ENCODE measurements around the gene UNC45A.

- TF ChIP-seq CTCF (IDR thresholded peaks at IDR 0.05): no peak
- TF ChIP-seq POLR2A (IDR thresholded peaks at IDR 0.05): peak; percentile 17 to 36
- TF ChIP-seq POLR2AphosphoS5 (IDR thresholded peaks at IDR 0.05): peak; percentile 63 to 87 (median 85)
- no peak for TF ChIP-seq EP300 (IDR thresholded peaks at IDR 0.05)
Observed at GRCh38 chr15:90954712-90955623, 19.9 kb downstream of the UNC45A start, which contains the start of gene RCCD1.
